Panc1 (cell line): Measurements from ENCODE around the gene GAS2.
A peak's percentile ranks its signal among the peaks of the same experiment; 100 is the strongest.

ENCODE experiments used
- CTCF ChIP-seq: fragments of 450-650 bp; IDR thresholded peaks from 2 replicates; pipeline ENCODE4 v1.5.1; 2017; ENCODE audit warnings: mild to moderate bottlenecking
- POLR2AphosphoS5 ChIP-seq: IDR thresholded peaks from 2 replicates; pipeline ENCODE4 v1.6.1; 2012; ENCODE audit warnings: mild to moderate bottlenecking, low read depth, low read length, moderate library complexity
- REST ChIP-seq, 2 experiments: IDR thresholded peaks; 2 replicates each; pipeline ENCODE4 v1.6.1; 2011 to 2012; ENCODE audit warnings: low read depth in 2 of 2, control low read depth in 1 of 2, low read length in 1 of 2, mild to moderate bottlenecking in 1 of 2, moderate library complexity in 1 of 2; ENCODE audit not compliant: insufficient read depth in 1 of 2

GRCh38 chr11:22624742-22625447 lies 41.5 kb upstream of the GAS2 start:
- TF ChIP-seq CTCF (peak; percentile 79), POLR2AphosphoS5 (no peak), REST (IDR thresholded peaks at IDR 0.05; ENCODE audit: insufficient read depth in 1 of 2, low read depth in 2 of 2, low read length in 1 of 2) (no peak)
